ENCODE measurements around the gene SRPK1.
"Not testable (repeated sequence)": the region's sequence is repeated elsewhere in the genome, so short reads cannot be mapped to it uniquely, and the experiment has no call there.

The SRPK1 gene

DNA sequence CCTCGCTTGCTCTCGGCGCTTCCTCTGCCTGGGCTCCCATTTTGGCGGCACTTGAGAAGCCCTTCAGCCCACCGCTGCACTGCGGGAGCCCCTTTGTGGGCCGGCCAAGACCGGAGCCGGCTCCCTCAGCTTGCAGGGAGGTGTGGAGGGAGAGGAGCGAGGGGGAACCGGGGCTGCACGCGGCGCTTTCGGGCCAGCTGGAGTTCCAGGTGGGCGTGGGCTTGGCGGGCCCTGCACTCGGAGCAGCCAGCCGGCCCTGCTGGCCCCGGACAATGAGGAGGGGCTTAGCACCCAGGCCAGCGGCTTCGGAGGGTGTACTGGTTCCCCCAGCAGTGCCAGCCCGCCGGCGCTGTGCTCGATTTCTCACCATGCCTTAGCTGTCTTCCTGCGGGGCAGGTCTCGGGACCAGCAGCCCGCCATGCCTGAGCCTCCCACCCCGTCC is 10.2 kb upstream of the SRPK1 start:
- DNase-seq (ENCODE audit: low spot score): no peak

DNA sequence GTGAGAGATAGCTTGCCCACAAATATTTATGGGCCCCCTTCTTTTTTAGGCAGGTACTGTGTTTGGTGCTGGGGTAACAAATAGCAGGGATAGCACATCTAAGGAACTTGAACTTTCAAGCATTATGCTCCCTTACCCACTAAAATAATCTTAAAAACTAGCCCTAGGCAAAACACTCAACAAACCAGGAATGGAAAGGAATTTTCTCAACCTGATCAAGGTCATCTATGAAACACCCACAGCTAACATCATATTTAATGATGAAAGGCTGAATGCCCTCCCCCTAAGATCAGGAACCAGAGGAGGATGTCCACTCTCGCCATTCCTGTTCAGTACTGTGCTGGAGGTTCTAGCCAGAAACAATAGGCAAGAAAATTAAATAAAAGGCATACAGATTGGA is 8.7 kb upstream of the SRPK1 start:
- no peak for DNase-seq (ENCODE audit: low spot score)

GRCh38 chr6:35926509-35927215 is 5.8 kb upstream of the SRPK1 start:
- no peak for DNase-seq (ENCODE audit: low spot score)

- DNase-seq (ENCODE audit: low spot score): no peak
Observed at GRCh38 chr6:35925961-35926360, 5.1 kb upstream of the SRPK1 start.

DNA sequence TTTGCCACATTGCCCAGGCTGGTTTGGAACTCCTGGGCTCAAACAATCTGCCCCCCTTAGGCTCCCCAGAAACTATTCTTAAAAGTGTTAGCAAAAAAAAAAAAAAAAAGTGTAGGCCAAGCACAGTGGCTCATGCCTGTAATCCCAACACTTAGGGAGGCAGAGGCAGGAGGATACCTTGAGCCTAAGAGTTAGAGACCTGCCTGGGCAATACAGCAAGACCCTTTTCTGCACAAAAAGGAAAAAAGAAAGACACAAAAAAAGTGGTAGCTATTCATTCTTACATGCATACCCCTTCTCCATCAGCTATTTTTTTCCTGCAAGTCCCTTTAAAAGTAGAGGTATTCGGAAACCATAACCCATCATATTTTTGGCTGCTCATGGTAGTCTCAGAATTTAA is 3.2 kb upstream of the SRPK1 start:
- no peak for DNase-seq (ENCODE audit: low spot score)

DNA sequence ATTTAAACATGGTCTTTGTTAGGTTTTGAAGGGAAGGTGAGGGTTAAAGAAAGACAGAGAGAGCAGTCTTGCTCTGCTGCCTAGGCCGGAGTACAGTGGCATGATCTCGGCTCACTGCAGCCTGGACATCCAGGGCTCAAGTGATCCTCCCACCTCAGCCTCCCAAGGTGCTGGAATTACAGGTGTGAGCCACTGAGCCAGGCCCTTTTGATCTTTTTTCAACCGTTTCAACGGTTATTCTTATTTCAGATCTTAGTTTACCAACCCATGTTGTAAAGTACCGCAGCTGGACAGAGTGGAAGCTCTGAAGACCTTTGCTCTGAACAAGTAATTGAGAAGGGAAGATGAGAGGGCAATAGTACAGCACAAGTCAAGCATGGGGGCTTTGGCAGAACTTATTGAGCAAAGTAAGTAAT is 1.2 kb upstream of the SRPK1 start:
- DNase-seq (ENCODE audit: low spot score): no peak

DNA sequence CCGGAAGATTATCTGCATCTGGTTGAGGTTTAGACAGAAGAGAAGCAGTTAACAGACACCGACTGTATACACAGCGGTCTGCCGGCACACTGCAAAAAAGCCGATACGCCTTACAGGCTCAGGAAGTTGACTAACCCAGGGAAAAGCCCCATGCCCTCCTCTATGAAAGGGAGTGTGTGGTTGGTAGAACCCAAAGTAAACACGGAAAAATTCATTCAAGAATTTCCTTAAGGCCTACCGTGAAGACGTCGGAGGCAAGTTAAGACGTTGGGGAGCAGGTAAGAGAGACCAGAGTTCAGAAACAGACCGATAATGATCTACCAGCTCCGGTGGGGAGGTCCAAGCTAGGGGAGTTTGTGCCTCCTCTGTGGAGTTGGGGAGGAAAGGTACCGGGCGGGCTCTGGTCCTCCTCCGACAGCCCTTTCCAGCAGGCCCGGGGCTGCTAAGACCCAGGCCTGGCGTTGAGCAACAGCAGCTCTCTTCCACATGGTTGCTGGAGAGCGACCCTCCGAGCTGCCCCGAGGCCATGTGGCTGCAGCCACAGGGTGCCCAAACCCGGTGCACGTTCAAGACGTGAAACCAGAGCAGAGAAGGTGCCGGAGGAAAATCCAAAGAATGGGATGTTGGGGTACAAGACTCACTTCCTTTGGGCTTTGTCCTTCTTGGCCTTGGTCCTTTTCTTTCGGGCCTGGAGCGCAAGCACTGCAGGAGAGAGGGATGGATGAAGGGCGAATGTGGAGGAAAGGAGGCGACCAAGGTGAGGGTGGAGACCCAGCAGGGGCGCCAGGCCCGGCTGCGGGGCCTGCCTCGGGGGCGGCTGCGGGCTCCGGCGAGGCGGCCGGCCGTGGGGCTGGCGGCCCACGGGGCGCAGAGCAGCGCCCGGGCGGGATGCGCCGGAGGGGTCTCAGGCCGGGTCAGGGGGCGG is 809 bp downstream of the SRPK1 start:
- peak; percentile 32 for DNase-seq (ENCODE audit: low spot score)

DNA sequence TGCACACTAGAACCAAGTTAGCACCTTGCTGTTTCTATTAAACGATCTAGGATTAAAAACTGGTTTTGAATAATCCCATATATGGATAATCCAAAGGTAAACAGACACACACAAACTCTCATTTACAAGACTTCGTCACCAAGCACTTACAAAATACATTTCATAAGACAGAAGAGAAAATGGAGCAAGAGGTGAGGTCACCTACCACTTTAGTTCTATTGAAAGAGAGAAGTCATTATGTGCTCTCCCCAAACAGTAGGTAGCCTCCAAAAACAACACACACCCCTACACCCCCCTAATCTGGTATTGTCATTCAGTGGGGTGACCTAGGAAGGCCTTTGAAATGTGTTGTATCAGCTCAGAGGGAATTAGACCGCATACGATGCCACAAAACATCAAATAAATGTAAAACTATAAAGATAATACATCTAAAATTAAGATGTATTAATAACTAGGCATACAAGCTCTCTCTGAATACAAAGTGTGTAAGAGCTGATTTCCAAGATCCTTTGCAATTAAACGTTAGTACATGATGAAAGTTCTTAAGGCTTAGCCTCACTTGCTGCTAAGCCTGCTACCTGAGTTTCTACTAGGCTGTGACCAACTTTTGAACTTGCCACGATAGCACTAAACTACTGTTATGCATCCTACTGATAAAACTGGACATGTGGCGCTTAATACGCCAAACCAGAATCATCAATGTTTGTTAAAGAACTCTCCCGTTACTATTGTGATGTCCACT is 1.6 kb downstream of the SRPK1 start:
- DNase-seq (ENCODE audit: low spot score): peak; percentile 15

GRCh38 chr6:35916893-35917292 is 4.0 kb downstream of the SRPK1 start:
- not testable (repeated sequence) for DNase-seq (ENCODE audit: low spot score)

DNA sequence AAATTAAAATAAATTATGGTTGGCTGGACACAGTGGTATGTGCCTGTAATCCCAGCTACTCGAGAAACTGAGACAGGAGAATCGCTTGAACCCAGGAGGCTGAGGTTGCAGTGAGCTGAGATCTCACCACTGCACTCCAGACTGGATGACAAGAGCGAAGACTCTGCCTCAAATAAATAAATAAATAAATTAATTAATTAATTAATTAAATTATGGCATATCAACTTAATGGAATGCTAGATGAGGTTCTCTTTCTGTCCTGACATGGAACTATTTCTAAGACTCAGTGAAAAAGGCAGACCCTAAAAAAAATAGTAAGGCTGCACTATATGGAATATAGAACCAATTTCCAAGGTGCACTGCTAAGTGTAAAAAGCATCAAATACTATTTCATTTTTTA is 4.8 kb downstream of the SRPK1 start:
- no peak for DNase-seq (ENCODE audit: low spot score)

GRCh38 chr6:35914536-35914935 is 6.4 kb downstream of the SRPK1 start:
- no peak for DNase-seq (ENCODE audit: low spot score)

DNA sequence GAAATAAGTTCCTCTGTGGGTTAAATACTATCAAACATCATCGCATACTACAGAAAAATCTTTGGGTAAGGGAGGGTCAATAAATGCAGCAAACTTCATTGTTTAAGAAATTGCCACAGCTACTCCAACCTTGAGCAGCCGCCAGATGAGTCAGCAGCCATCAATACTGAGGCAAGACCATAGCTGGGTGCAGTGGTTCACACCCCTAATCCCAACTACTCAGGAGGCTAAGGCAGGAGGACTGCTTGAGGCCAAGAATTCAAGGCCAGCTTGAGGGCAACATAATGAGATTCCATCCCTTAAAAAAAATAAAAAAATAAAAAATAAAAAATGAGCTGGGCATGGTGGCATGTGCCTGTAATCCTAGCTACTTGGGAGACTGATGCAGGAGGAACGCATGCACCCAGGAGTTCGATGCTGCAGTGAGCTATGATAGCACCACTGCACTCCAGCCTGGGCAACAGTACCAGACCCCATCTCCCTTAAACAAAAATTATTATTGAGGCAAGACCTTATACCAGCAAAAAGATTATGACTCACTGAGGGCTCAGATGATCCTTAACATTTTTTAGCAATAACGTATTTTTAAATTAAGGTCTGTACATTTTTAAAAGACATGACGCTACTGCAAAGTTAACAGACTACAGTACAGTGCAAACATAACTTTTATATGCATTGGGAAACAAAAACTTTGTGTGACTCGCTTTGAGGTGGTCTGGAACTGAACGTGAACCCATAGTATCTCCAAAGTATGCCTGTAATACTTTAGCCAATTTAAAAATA is 8.8 kb downstream of the SRPK1 start:
- no peak for DNase-seq (ENCODE audit: low spot score)

GRCh38 chr6:35909571-35909970 is 11.3 kb downstream of the SRPK1 start:
- DNase-seq (ENCODE audit: low spot score): not testable (repeated sequence)

DNA sequence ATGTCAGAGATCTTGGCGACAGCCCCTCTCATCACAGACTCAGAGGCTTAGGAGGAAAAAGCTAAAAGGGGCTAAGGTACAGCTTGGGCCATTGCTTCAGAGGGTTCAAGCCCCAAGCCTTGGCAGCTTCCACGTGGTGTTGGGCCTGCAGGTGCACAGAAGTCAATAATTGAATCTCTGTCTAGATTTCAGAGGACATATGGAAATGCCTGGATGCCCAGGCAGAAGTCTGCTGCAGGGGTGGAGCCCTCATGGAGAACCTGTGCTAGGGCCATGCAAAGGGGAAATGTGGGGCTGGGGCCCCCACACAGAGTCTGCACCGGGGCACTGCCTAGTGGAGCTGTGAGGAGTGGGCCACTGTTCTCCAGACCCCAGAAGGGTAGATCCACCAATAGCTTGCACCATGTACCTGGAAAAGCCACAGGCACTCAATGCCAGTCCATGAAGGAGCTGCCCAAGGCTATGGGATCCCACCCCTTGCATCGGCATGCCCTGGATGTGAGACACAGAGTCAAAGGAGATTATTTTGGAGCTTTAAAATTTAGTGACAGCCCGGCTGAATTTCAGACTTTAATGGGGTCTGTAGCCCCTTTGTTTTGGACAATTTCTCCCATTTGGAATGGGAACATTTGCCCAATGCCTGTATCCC is 12.0 kb downstream of the SRPK1 start:
- not testable (repeated sequence) for DNase-seq (ENCODE audit: low spot score)

- no peak for DNase-seq (ENCODE audit: low spot score)
Observed at GRCh38 chr6:35907750-35908149, 13.1 kb downstream of the SRPK1 start.

DNA sequence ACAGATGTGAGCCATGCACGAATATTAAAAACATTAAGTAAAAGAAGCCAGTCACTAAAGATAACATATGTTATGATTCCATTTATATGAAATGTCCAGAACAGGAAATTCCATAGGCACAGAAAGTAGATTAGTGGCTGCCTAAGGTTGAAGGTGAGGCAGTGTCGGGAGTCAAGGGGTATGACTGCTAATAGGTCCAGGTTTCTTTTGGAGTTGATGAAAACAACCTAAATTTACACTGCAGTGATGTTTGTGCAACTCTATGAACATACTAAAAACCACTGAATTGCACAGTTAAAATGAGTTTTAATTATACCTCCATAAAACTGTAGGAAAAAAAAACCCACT is 14.4 kb downstream of the SRPK1 start:
- no peak for DNase-seq (ENCODE audit: low spot score)

GRCh38 chr6:35905841-35906498 is 14.9 kb downstream of the SRPK1 start:
- DNase-seq (ENCODE audit: low spot score): no peak

GRCh38 chr6:35905141-35905785 is 15.6 kb downstream of the SRPK1 start:
- no peak for DNase-seq (ENCODE audit: low spot score)

GRCh38 chr6:35903679-35904078 is 17.2 kb downstream of the SRPK1 start:
- DNase-seq (ENCODE audit: low spot score): no peak

DNA sequence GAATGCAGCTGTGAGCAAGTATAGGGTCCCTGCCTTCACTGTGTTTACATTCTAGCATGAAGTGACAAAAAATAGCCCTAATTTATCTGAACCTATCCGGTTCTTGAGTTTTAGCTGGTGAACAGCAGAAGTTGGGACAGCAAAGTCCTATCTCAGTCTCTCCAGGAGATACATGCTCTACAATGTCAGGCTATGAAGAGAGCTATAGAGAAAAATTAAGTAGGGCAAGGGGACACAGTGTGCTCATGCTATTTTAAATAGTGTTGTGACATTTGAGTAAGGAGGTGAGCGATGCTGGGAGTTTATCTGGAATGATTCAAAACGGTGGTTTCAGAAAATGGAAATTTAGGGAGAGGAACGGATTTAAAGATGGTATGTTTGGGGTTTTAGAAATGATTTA is 20.4 kb downstream of the SRPK1 start:
- DNase-seq (ENCODE audit: low spot score): no peak
